Measurements from ENCODE around the gene CTRB1.
"Not testable (repeated sequence)": the region's sequence is repeated elsewhere in the genome, so short reads cannot be mapped to it uniquely, and the experiment has no call there.

CTRB1 gene

DNA sequence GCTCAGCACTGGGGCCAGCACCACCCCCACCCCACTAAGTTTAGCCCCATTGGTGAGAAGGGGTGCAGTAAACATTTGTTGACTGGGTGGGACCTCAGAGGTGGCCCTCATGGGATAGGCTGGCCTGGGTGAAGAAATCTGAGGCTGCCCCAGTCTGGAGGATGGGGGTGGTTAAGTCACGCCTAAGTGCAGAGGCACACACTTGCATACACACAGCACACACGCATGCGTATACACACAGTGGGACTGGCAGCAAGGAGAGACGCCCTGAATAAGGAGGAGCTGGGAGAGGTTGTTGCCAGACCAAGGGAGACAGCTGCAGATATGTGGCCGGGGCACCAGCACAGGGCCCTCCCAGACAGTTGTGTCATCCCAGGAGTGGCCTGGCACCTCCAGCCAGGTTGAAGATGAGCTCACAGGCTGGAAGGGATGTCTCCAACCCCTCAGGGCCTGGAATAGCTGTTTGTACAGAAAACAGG lies 35.6 kb downstream of the CTRB1 start:
- no peak for DNase-seq (ENCODE audit: low read depth in 2 of 2)

DNA sequence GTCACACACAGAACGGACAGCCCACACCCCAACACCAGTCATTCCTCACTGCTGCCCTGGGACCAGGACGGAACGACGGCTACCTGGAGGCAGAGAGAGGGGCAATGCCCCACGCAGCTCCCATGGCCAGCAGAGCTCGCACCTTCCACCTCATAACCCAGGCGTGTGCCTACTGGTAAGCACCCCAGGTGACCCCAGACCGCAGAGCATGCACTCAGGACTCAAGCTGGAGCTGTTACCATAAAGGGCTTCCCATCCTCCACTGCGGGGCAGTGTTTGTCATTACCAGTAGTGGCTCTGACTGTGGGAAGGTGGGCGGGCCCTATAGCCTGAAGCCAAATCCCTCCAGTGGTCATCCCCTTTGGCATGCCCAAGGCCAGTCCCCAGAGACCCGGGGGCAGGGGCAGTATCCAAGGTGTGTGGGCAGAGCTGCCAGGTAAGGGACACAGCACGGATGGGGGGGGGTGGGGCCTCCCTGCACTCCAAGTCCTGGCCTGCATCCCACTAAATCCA lies 37.3 kb downstream of the CTRB1 start:
- no peak for DNase-seq (ENCODE audit: low read depth in 2 of 2)

DNA sequence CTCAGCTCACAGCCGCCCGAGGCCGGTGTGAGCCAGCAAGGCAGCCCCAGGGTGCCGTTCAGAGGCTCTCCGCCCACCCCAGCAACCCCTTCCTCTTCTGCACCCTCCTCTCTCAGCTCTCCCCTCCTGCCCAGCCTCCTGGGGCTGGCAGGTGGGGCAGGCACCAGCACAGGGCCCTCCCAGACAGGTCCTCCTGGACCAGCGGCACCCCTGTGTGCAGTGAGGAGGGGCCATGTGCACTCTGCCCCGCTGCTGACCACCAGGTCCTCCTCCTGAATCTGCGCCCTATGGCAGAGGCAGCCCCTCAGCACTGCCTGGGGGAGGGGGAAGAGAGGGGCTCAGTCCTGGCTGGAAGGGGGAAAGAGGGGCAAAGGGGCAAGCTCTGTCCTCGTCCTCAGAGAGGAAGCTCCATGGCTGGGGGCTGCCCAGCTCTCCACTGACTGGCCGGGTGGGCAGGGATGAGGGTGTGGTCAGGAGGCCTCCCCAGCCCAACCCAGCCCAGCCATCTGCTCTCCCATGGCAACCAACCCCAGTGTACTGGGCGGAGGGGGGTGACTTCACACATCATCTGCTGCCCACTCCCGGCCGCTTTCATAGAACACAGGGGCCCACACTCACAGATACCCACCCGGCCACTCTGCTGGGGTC lies 38.0 kb downstream of the CTRB1 start:
- no peak for DNase-seq (ENCODE audit: low read depth in 2 of 2)

DNA sequence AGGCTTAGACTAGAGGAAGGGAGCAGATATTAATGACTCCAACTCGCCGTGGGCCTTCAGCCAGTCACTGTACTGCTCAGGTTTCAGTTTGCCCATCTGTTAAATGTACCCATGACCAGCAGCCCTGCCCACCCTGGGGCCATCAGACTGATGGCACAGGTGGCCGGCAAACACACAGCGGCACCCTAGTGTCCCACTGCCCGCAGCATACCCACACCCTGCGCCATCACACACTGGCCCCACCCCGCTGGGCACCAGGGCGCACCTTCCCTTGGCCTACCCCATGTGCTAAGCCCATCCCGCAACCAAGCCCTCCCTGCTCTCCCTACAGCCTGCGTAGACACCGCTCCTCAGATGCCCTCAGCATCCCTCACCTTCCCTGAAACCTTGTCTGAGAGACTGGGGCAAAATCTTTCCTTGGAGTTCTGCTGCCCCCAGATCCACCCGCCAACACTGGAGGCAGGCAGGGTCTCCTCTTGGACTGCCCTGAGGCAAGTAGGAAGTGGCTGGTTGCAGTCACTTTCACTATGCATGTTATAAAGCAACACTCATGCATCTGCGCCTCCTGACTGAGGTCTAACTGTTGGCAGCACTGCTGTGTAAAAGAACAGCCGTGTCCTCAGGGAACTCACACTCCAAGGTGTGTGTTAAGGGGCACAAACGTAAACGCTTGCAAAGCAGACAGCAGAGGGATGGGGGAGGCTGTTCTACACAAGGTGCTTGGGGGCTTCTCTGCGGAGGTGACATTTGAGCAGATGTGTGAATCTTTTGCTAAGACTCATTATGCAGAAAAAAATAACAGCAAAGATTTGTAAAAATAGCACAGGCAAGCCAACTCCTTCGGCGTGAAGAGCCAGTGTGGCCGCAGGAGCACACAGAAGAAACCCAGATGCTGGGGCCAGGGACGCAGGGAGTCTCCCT lies 39.4 kb downstream of the CTRB1 start:
- DNase-seq (ENCODE audit: low read depth in 2 of 2), result no peak

DNA sequence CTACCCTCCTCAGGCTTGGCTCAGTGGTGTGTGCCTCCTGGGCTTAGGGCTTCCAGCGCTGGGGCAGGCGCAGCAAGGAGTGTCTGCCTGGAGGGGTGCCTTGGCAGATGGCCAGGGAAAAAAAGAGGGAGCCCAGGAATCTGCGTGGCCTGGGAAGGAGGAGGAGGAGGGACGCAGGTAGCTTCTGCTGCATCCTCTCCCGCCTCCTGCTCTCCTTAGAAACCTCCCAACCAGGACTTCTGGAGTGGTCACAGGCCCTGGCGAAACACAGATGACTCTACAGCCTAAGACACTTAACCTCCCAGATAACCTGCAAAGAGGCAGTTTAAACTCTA lies 40.0 kb downstream of the CTRB1 start:
- no peak for DNase-seq (ENCODE audit: low read depth in 2 of 2)

DNA sequence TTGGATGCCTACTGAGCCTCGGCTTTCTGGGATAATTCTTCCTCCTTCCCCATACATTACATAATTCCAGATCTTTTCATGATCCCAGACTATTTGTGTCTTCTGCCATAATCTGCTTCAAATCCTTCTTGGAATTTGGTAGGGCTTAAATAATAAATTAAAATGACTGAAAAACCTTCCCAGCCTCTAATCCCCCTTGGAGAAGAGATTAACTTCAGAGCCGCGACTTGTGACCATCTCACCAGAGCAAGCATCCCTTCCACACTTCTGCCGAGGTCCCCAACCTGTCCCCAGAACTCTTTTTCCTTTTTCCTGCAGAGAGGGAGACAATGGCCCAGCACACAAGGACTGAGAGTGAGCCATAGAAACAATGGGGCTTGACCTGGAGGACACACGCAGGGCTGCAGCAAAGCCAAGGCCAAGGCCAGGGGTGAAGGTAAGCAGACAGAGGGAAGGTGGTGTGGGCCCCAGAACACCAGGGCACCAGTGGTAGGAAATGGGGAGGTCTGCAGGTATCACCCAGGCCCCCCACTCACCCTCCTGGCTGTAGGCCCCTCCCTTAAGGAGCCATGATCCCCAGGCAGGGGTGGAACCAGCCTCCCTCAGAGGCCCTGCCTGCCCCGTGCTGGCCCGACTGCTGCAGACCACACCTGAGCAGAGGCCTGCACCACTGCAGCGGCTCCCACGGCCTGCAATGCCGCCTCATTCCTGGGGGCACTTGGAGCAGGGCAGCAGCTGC lies 42.2 kb downstream of the CTRB1 start:
- no peak for DNase-seq (ENCODE audit: low read depth in 2 of 2)

DNA sequence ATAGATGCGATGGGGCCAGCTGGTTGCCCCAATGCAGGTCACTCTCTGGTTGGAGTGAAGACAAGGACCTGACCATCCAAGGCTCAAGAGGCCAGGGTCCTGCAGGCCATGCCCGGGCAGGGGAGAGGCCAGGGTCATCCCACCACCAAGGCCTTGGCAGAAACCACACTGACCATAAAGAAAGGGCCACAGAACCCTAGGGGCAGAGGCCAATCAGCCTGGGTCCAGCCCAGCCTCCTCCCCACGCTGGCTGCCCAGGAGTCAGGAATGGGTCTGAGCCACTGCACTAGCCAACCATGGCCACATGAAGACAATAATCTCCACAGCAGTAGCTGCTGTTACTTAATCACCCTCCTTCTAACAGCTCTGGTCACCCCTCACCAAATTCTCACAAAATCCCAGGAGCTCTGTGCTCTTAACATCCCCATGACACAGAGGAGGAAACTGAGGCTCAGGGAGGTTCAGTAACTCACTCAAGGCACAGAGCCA lies 42.8 kb downstream of the CTRB1 start:
- no peak for DNase-seq (ENCODE audit: low read depth in 2 of 2)

DNA sequence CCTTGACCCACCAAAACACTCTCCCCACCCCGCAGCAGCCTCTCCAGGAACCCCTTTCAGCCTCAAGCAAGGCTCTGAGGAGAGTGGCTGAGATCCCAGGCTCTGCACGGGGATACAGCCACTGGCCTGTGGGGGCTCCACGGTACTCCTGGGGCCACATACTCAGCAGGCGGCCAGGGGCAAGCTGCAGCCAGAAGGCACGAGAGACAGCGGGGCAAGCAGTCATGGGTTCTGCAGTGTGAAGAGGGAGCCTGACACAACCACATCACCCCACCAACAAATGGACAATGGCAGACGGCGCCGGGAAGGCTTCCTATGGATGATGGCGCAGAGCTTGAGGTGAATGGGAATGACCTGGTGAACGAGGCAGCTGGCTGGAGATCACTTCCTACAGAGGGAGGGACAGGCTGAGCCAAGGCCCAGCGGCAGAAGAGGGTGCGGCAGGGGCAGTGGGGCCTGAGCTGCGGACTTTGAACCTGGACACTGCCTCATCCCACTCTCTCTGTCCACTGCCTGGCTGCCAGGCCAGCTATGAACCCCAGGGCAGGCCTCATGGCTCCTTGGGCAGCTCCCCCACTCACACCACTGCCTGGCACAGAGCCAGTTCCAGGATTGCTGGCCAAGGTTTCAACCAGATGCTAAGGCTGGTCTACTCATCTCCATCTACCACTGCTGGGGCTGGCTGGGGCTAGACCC lies 43.5 kb downstream of the CTRB1 start:
- DNase-seq (ENCODE audit: low read depth in 2 of 2), result no peak

DNA sequence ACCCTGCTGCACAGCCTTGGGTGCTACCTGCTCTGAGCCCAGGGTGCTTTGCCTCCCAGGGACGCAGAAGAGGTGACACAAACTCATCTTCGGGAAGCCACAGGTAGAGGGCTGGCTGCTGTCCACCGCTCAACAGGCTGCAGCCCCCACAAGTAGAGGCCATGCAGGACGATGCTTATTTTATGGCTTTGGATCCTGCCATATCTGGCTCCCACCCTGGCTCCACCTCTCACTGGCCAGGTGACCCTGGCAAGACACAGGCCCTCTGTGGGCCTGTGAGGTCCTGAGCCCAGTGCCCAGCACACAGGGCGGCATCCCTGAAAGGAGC lies 44.0 kb downstream of the CTRB1 start:
- no peak for DNase-seq (ENCODE audit: low read depth in 2 of 2)

DNA sequence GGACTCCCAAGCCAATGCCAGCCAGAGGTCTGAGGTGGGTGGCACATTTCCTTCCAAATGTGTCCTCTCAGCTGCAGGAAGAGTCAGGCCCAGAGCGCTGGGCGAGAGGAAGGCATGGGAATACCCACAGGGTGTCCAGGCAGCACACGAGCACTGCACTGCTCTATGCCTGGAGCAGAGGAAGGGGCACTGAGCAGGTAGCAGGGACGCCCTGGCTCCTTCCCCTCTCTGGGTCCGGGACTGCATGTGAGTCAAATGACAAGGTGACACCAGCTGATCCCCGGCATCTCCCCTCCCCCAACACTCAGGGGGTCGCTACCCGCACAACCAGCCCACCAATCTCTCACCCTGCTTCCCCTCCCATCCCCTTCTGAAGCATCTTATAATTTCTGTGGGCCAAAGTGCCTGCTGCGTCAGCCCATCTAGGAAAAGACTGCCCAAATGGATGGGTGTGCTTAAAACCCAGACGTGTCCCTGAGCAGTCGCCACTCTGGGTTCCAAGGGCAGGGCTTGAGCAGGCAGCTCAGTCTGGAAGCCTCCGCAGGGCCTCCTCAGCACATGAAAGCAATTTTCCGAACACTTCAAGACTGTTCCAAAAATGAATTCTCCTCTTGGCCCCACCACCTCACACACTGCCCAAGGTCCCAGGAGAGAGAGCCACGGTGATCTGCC lies 44.6 kb downstream of the CTRB1 start:
- no peak for DNase-seq (ENCODE audit: low read depth in 2 of 2)

DNA sequence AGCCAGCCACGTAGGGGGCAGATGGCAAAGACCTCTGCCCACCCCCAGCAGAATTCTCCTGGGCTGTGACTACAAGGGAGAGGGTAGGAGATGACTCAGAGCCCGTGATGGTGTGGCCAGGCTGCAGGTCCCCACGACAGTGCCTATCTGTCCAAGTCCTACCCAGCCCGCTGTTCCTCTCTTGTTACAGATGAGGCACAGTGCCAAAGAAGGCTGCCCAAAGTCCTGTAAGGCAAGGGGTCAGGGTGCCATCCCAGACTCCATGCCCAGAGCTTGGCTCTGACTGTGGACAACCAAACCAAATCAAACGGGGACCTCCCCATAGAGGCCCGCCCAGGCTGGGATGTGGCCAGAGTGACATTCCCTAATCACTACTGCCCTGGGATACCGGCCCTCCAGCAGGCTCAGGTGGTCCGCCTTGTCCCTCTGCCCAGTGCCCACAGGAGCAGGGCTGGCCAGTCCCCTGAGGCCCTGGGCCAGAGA lies 45.2 kb downstream of the CTRB1 start:
- no peak for DNase-seq (ENCODE audit: low read depth in 2 of 2)

DNA sequence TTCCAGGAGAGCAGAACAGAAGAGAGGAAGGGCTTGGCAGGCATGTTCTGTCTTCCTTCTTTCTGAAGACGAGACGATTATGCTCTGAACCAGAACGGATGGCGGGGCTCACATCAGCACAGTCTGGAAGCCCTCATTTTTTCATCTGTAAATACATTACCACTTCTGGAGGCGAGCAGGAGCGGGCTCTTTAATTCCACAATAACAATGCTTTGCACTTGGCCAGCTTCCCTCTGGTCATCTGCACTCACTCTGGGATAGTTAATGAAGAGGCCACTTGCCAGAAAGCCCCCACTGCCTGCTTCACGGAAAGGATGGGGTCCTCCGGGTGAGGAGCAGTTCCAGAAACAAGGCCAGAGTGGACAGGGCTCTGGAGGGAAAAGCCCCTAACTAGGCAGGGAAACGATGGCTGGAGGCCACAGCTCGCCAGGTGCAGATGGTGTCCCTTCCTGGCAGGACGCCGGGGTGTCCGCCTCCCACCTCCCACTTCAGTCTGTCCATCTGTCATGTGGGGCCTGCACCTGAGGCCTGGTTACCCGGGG lies 45.7 kb downstream of the CTRB1 start:
- no peak for DNase-seq (ENCODE audit: low read depth in 2 of 2)

DNA sequence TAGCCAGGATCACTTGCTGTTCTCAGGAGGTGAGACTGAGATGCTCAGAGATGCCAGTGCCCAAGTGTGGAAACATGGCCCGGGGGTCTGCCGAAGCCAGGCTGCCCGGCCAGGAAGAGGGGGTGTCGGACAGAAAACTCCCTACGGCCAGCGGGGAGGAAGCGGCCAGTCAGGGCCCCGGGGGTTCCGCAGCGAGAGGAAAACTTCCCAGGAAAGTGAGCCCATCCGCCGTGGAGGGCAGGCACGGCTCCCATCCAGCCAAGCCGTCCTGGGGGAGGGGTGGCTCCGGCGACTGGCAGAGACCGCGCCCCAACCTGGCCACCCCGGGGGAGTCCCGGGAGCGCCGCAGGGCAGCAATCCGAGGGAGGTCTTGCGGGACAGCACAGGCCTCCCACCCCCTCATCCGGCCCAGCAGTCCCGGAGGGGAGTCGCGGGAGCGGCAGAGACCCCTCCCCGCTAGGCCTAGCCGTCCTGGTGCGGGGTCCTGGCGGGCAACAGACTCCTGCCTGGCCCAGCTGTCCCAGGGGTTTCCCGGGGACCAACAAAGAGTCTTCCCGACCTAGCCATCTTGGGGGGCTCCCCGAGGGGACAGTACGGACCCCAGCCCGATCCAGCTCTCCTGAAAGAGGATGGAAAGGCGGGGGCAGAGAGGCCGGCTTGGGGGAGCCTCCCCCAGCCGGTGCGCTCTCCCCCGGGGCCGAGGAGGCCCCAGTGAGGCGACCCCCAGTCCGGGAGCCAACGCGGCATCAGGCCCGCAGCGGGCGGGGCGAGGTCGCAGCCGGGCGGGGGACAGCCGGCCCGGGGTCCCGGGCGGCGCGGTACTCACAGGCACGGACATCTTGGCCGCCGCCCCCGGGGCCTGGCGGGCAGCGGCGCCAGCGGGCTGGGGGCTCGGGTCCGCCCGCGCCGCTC lies 46.5 kb downstream of the CTRB1 start:
- no peak for DNase-seq (ENCODE audit: low read depth in 2 of 2)

DNA sequence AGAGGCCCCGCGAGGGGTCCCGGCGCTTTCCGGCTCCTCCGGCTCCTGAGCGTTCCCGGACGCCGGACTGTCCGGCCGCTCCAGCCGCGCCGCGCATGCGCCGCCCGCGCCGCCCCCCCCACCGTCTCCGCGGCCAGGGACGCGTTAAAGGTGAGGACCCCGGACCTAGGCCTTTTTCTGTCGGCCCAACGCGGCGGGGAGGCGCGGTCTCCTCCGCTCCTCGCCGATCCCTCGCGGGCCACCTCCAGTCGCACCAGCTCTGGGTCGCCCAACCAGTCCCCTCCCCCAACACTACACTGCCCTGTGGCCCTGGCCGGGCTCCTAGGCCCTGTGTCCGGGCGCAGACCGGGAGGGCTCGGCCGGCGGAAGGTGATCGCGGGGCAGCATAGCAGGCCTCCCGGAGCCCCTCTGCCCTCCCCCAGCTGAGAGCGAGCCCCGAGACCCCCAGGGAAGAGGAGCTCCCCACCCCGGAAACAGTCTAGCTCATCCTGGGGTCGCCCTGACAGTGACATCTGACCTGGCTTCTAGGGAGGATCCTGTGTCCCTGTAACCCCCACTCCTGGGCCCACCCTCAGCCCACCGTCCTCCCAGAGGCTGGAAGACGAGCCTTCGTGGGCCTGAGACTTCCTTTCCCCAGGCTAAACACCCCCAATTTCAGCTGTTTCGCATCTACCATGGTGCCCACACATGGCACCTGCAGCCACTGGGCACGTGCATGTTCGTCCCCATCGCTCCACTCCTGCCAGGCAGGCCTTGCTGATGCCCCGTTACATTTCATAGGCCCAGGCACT lies 47.3 kb downstream of the CTRB1 start:
- DNase-seq (ENCODE audit: low read depth in 2 of 2), result no peak

DNA sequence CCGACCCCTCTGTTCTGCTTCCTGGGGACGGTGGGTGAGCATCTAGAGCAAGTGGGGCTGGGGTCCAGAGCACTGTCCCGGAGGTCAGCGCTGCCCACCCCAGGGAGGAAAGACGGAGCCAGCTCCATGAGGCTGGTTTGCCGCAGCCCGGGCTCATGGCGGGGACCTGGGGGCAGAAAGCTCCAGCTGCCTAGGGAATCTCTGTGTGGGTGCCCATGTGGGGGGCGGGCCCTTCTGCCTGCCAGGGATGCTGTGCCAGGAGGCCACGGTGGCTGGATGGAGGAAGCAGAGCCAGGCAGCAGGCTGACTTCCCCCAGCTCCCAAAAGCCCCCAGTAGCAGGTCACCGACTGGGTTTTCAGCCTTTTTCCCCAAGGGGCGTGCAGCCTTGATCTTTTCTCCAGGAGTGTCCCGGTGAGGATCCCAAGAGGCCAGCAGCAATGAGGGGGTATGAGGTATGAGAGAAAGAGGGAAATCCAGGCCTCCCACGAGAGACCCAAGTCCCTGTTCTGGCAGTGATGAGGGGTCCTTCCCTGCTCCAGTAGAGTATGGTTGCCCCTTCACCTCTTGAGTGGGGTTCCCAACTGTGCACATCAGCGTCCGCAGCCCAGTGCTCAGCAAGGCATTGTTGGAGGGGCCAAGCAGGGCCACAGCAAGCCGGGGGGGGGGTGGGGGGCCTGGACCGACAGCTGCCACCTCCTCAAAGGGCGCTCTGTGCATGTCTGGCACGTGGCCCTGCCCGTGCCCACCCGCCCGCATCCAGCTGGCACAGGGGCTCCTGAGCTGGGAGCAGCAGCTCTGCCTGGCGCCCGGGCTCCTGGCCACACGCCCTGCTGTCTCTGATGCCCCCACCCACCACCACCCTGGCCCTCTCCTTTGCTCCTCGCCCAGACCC lies 48.2 kb downstream of the CTRB1 start:
- DNase-seq (ENCODE audit: low read depth in 2 of 2), result no peak

DNA sequence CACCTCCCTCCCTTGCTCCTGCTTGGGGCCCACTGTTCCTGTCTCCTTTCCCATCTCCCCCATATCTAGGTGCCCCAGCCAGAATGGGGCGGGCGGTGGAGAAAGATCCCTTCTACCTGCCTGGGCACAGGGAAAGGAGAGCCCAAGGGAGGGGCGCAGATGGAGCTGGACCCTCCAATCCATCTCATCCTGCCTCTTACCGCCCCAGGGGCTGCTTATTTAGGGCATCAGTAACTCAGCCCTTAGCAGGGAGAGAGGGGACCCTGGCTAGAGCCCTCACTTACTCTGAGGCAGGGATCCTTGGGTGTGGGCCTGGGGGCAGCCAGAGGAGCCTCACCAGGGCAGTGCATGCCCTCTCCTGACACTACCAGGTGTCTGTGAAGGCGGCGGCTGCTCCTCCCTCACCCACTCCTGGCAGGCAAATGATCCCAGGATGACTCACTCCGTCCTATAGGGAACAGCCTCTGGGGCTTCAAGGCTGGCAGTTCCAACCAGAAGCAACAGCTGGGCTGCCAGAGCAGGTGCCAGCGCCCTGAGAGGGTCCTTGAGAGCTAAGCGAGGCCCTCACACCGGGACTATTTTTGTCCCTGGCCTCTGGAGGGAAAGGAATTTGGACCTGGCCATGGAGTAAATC lies 49.0 kb downstream of the CTRB1 start:
- no peak for DNase-seq (ENCODE audit: low read depth in 2 of 2)

DNA sequence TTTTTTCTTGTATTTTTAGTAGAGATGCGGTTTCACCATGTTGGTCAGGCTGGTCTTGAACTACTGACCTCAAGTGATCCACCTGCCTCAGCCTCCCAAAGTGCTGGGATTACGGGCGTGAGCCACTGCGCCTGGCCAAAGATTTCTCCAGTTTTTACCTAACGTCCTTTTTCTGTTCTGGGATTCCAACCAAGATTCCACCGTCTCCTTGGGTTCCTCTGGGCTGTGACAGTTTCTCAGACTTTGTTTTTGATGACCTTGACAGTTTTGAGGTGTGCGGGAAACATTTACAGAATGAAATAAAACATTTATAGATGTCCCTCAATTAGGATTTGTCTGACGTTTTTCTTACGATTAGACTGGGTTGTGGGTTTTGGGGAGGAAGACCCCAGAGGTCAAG lies 50.6 kb downstream of the CTRB1 start:
- not testable (repeated sequence) for DNase-seq (ENCODE audit: low read depth in 2 of 2)

Data from stimulated activated CD4-positive, alpha-beta T cell treated with anti-CD3 and anti-CD28 coated beads, Interleukin-15, amount 100 ng/mL, for 48 hours (primary cell).